Activated T-cell treated with anti-CD3 and anti-CD28 coated beads, Interleukin-2, amount 50 U/mL, for 72 hours (primary cell): ENCODE measurements around the gene TRIM46. TPM values are rescaled to one million over a fixed set of nuclear protein-coding genes. Genes with fewer than 3 reads are reported as not detected.

Experiments
- ATAC-seq, 2 donors: fragments of 150-1000 bp; cut with Tn5 transposase; replicated peaks in 1 of 2; 2 replicates each; pipeline ENCODE4 v1.10.0; 2021; ENCODE audit warnings: moderate library complexity in 2 of 2, mild to moderate bottlenecking in 1 of 2
- DNase-seq, 2 donors: peaks; one replicate each; pipeline ENCODE4 v3.0.0; 2021 to 2022; ENCODE audit warnings: mixed read lengths in 1 of 2
- H3K27ac Mint-ChIP-seq: one replicate; pipeline ENCODE4 v1.8.0; 2022; ENCODE audit warnings: mild to moderate bottlenecking, moderate library complexity, mixed read lengths
- H3K27me3 Mint-ChIP-seq: one replicate; pipeline ENCODE4 v1.8.0; 2022; ENCODE audit warnings: low read depth, mixed read lengths
- H3K36me3 Mint-ChIP-seq, 2 donors: one replicate each; pipeline ENCODE4 v1.8.0; 2022; ENCODE audit warnings: mixed read lengths in 2 of 2, mild to moderate bottlenecking in 1 of 2; ENCODE audit not compliant: insufficient read depth in 2 of 2
- H3K4me1 Mint-ChIP-seq: one replicate; pipeline ENCODE4 v1.8.0; 2022; ENCODE audit warnings: low read depth, mixed read lengths
- H3K4me3 Mint-ChIP-seq, 2 donors: one replicate each; pipeline ENCODE4 v1.8.0; 2022; ENCODE audit warnings: mild to moderate bottlenecking in 2 of 2, mixed read lengths in 2 of 2, moderate library complexity in 2 of 2
- H3K9me3 Mint-ChIP-seq, 2 donors: one replicate each; pipeline ENCODE4 v1.8.0; 2022; ENCODE audit warnings: mixed read lengths in 2 of 2
- total RNA-seq, 2 donors: library from RNA; stranded (reverse); gene quantifications; one replicate each; pipeline ENCODE4 v1.2.3, GENCODE V29; 2022

TRIM46 gene
- total RNA-seq, 2 donors from 2014 or later: 8.6 to 9.8 TPM

GRCh38 chr1:155131285-155131684 lies 42.4 kb upstream of the TRIM46 start:
- Mint-ChIP-seq H3K27ac (no peak overlapping the region), H3K9me3 (no peaks in the 10 kb centered on the region), H3K27me3 (peaks cover 20% of the 10 kb centered on the region), H3K4me1 (peaks cover 40% of the 10 kb centered on the region), H3K4me3 (no peak overlapping the region), H3K36me3 (peaks cover 6 to 7% of the 10 kb centered on the region in 2 donors)
- ATAC-seq: no peak
- no peak for DNase-seq

- Mint-ChIP-seq H3K36me3 (peaks cover 6 to 7% of the 10 kb centered on the region in 2 donors), H3K27me3 (peaks cover 16% of the 10 kb centered on the region), H3K27ac (no peak overlapping the region), H3K9me3 (no peaks in the 10 kb centered on the region), H3K4me3 (no peak overlapping the region), H3K4me1 (peaks cover 42% of the 10 kb centered on the region)
- no peak for ATAC-seq
- no peak for DNase-seq
Observed at GRCh38 chr1:155131856-155132255, 41.8 kb upstream of the TRIM46 start.

- DNase-seq: no peak
- Mint-ChIP-seq H3K36me3 (peaks cover 7 to 9% of the 10 kb centered on the region in 2 donors), H3K27ac (no peak overlapping the region), H3K9me3 (no peaks in the 10 kb centered on the region), H3K4me3 (peak overlapping the region in 1 of 2 donors; percentile 40), H3K4me1 (peaks cover 46% of the 10 kb centered on the region), H3K27me3 (peaks cover 2% of the 10 kb centered on the region)
- ATAC-seq: no peak
Observed at GRCh38 chr1:155133799-155134281, 39.8 kb upstream of the TRIM46 start.

- no peak for DNase-seq
- no peaks in the 10 kb centered on the region for H3K27me3 Mint-ChIP-seq
- H3K4me1 Mint-ChIP-seq: peaks cover 46% of the 10 kb centered on the region
- no peaks in the 10 kb centered on the region for H3K9me3 Mint-ChIP-seq
- no peak for ATAC-seq
- peak overlapping the region; percentile 92 for H3K4me3 Mint-ChIP-seq
- H3K27ac Mint-ChIP-seq: peak overlapping the region; percentile 97
- peaks cover 7 to 9% of the 10 kb centered on the region in 2 donors for H3K36me3 Mint-ChIP-seq
Observed at GRCh38 chr1:155134322-155134721, 39.3 kb upstream of the TRIM46 start.

GRCh38 chr1:155134880-155135414 lies 38.7 kb upstream of the TRIM46 start:
- Mint-ChIP-seq H3K9me3 (no peaks in the 10 kb centered on the region), H3K27ac (peak overlapping the region; percentile 97), H3K27me3 (no peaks in the 10 kb centered on the region), H3K36me3 (peaks cover 7 to 9% of the 10 kb centered on the region in 2 donors), H3K4me3 (peak overlapping the region; percentile 92), H3K4me1 (peaks cover 44% of the 10 kb centered on the region)
- ATAC-seq (peak; percentile 43 to 57), DNase-seq (peak; percentile 74 to 75)

GRCh38 chr1:155135415-155136028 lies 38.1 kb upstream of the TRIM46 start, which contains the start of gene SLC50A1:
Gene SLC50A1, plus strand, starts transcription at chr1:155135852. Its CDS starts 60 bp downstream, at chr1:155135912.
- Mint-ChIP-seq H3K36me3 (peaks cover 7 to 10% of the 10 kb centered on the region in 2 donors), H3K4me1 (peaks cover 46% of the 10 kb centered on the region), H3K27me3 (no peaks in the 10 kb centered on the region), H3K9me3 (no peaks in the 10 kb centered on the region), H3K4me3 (peak within 1 kb of the TSS; percentile 92), H3K27ac (peak within 1 kb of the TSS; percentile 97)
- ATAC-seq: peak; percentile 81 to 85
- peak; percentile 97 for DNase-seq

- DNase-seq (no peak), ATAC-seq (no peak)
- H3K9me3 Mint-ChIP-seq: no peaks in the 10 kb centered on the region
- H3K27me3 Mint-ChIP-seq: no peaks in the 10 kb centered on the region
- H3K27ac Mint-ChIP-seq: peak overlapping the region; percentile 97
- peaks cover 7 to 10% of the 10 kb centered on the region in 2 donors for H3K36me3 Mint-ChIP-seq
- peaks cover 49% of the 10 kb centered on the region for H3K4me1 Mint-ChIP-seq
- H3K4me3 Mint-ChIP-seq: peak overlapping the region; percentile 92
Observed at GRCh38 chr1:155136748-155137147, 36.9 kb upstream of the TRIM46 start.

- no peaks in the 10 kb centered on the region for H3K27me3 Mint-ChIP-seq
- H3K36me3 Mint-ChIP-seq: peaks cover 7 to 10% of the 10 kb centered on the region in 2 donors
- H3K4me1 Mint-ChIP-seq: peaks cover 49% of the 10 kb centered on the region
Observed at GRCh38 chr1:155137154-155137949, 36.3 kb upstream of the TRIM46 start.

GRCh38 chr1:155139895-155140629 lies 33.6 kb upstream of the TRIM46 start, which contains the start of gene DPM3:
Gene DPM3, minus strand, starts transcription at chr1:155140531. Its CDS starts 291 bp downstream, at chr1:155140240.
- Mint-ChIP-seq H3K27me3 (no peaks in the 10 kb centered on the region), H3K4me1 (peaks cover 43% of the 10 kb centered on the region), H3K27ac (peak within 1 kb of the TSS; percentile 85), H3K9me3 (no peaks in the 10 kb centered on the region), H3K36me3 (peaks cover 6 to 10% of the 10 kb centered on the region in 2 donors), H3K4me3 (peak within 1 kb of the TSS; percentile 75 to 90)
- ATAC-seq (peak; percentile 78 to 79), DNase-seq (peak; percentile 91 to 93)

More at GRCh38 chr1:155137154-155137949, 36.3 kb upstream of the TRIM46 start:
- no peak for DNase-seq
- peak overlapping the region; percentile 92 for H3K4me3 Mint-ChIP-seq
- peak overlapping the region; percentile 97 for H3K27ac Mint-ChIP-seq
- ATAC-seq: no peak
- H3K9me3 Mint-ChIP-seq: no peaks in the 10 kb centered on the region

GRCh38 chr1:155140630-155140953 lies 33.1 kb upstream of the TRIM46 start:
- H3K36me3 Mint-ChIP-seq: peaks cover 1 to 7% of the 10 kb centered on the region in 2 donors
- H3K9me3 Mint-ChIP-seq: no peaks in the 10 kb centered on the region
- DNase-seq: no peak
- H3K4me3 Mint-ChIP-seq: peak overlapping the region; percentile 75 to 90
- H3K4me1 Mint-ChIP-seq: peaks cover 40% of the 10 kb centered on the region
- ATAC-seq: no peak
- H3K27me3 Mint-ChIP-seq: peaks cover 4% of the 10 kb centered on the region
- H3K27ac Mint-ChIP-seq: peak overlapping the region; percentile 42

- H3K36me3 Mint-ChIP-seq: peaks cover 0 to 5% of the 10 kb centered on the region in 2 donors
- ATAC-seq: no peak
- H3K27ac Mint-ChIP-seq: no peak overlapping the region
Observed at GRCh38 chr1:155141749-155142148, 31.9 kb upstream of the TRIM46 start.

GRCh38 chr1:155145491-155145890 lies 28.2 kb upstream of the TRIM46 start:
- H3K4me1 Mint-ChIP-seq: peaks cover 8% of the 10 kb centered on the region
- DNase-seq: no peak
- peaks cover 6% of the 10 kb centered on the region for H3K27me3 Mint-ChIP-seq
- H3K9me3 Mint-ChIP-seq: no peaks in the 10 kb centered on the region
- H3K36me3 Mint-ChIP-seq: no peaks in the 10 kb centered on the region
- no peak for ATAC-seq
- H3K27ac Mint-ChIP-seq: no peak overlapping the region
- no peak overlapping the region for H3K4me3 Mint-ChIP-seq

More at GRCh38 chr1:155141749-155142148, 31.9 kb upstream of the TRIM46 start:
- no peaks in the 10 kb centered on the region for H3K9me3 Mint-ChIP-seq
- peaks cover 35% of the 10 kb centered on the region for H3K4me1 Mint-ChIP-seq
- H3K4me3 Mint-ChIP-seq: no peak overlapping the region
- H3K27me3 Mint-ChIP-seq: peaks cover 6% of the 10 kb centered on the region
- DNase-seq: no peak
